ENCODE data around the gene EIF4G2. TPM values are rescaled to one million over a fixed set of nuclear protein-coding genes. Genes with fewer than 3 reads are reported as not detected.
A peak's percentile ranks its signal among the peaks of the same experiment; 100 is the strongest.
"Not testable (repeated sequence)": the region's sequence is repeated elsewhere in the genome, so short reads cannot be mapped to it uniquely, and the experiment has no call there.

The EIF4G2 gene
- total and polyA plus RNA-seq, 10 of the 15 experiments (the other 5 are each of a cell fraction or from before 2014, with no cell fraction given): 210 to 1,104 (median 713) TPM

- no peaks in the 10 kb centered on the region for H4K20me1 ChIP-seq (ENCODE audit: control insufficient read depth, insufficient read depth)
- H3K9me3 ChIP-seq (replicated peaks; ENCODE audit: control insufficient read depth, insufficient read depth, low read length): no peaks in the 10 kb centered on the region
- H3K36me3 ChIP-seq (ENCODE audit: control insufficient read depth in 2 of 2, insufficient read depth in 2 of 2, low read length in 1 of 2): no peaks in the 10 kb centered on the region
- 100% methylated on average over 2 of the region's 2 CpGs for WGBS (ENCODE audit: insufficient coverage, insufficient replicate concordance, low lambda C conversion rate, missing lambda C conversion rate)
- no TSS peak for BruUV-seq (replicated peaks)
- SMC1A ChIA-PET (ENCODE audit: uncharacterized antibody, unreplicated experiment): interaction anchor here (0.9 kb wide), 1 partner anchor 14 kb away, joined by 3 read pairs; the partner anchor contains the start of gene EIF4G2
- DNase-seq (ENCODE audit: low read depth, low spot score) (peak; percentile 15), ATAC-seq (peak; percentile 75), FAIRE-seq (no peak)
- no peaks in the 10 kb centered on the region for H3K79me2 ChIP-seq (ENCODE audit: control insufficient read depth, insufficient read depth, low read length)
- POLR2A ChIA-PET: no interaction called here
- no peaks in the 10 kb centered on the region for H3K27me3 ChIP-seq (replicated peaks in 1 of 2; ENCODE audit: control insufficient read depth in 2 of 2, insufficient read depth in 2 of 2, low read length in 1 of 2)
- no peak overlapping the region for H3K9ac ChIP-seq (ENCODE audit: control insufficient read depth, insufficient read depth, low read length)
- CTCF ChIA-PET: interaction anchor here (0.7 kb wide), 1 partner anchor 35 kb away, joined by 3 read pairs; no protein-coding TSS in a partner anchor
- H3K4me1 ChIP-seq (ENCODE audit: control insufficient read depth, insufficient read depth, low read length): peaks cover 8% of the 10 kb centered on the region; the same call in 1 of the 2 replicates
- intact Hi-C loops (cut with micrococcal nuclease; ENCODE audit: unreplicated experiment): loop anchor here (5.0 kb wide), 1 partner anchor 34 kb away; the partner anchor contains the start of gene ZBED5
- H2AFZ ChIP-seq (ENCODE audit: control insufficient read depth, low read depth, low read length): peak overlapping the region; percentile 53
- peak overlapping the region; percentile 7 for H3K4me3 ChIP-seq
- TF ChIP-seq RFX5 (IDR thresholded peaks at IDR 0.05; ENCODE audit: low read depth, low read length) (peak; percentile 83), YY1 (IDR thresholded peaks at IDR 0.05; ENCODE audit: low read depth, low read length) (0 out of 2 replicates have a peak, but pooled peaks have one; percentile 11), IRF4 (IDR thresholded peaks at IDR 0.05; ENCODE audit: low read depth, low read length) (no peak), KDM1A (IDR thresholded peaks at IDR 0.05; ENCODE audit: borderline replicate concordance) (no peak)
- in situ Hi-C loops (cut with MboI): no loop called here
- RAD21 ChIA-PET (ENCODE audit: unreplicated experiment): no interaction called here
- peak overlapping the region; percentile 61 for H3K4me2 ChIP-seq (ENCODE audit: control insufficient read depth, insufficient read depth)
- H3K27ac ChIP-seq (ENCODE audit: control insufficient read depth, insufficient read depth): 0 out of 2 replicates have a peak overlapping the region, but pooled peaks have one; percentile 45
Measured at GRCh38 chr11:10823152-10823579, 14.4 kb upstream of the EIF4G2 start.

- H3K27ac ChIP-seq (ENCODE audit: control insufficient read depth, insufficient read depth); in situ Hi-C loops (cut with MboI); H3K4me1 ChIP-seq (ENCODE audit: control insufficient read depth, insufficient read depth, low read length); POLR2A ChIA-PET; H3K79me2 ChIP-seq (ENCODE audit: control insufficient read depth, insufficient read depth, low read length); H3K4me2 ChIP-seq (ENCODE audit: control insufficient read depth, insufficient read depth); CTCF ChIA-PET; H3K9ac ChIP-seq (ENCODE audit: control insufficient read depth, insufficient read depth, low read length); H4K20me1 ChIP-seq (ENCODE audit: control insufficient read depth, insufficient read depth); H3K9me3 ChIP-seq (replicated peaks; ENCODE audit: control insufficient read depth, insufficient read depth, low read length); FAIRE-seq; H3K27me3 ChIP-seq (replicated peaks in 1 of 2; ENCODE audit: control insufficient read depth in 2 of 2, insufficient read depth in 2 of 2, low read length in 1 of 2); ATAC-seq; H3K36me3 ChIP-seq (ENCODE audit: control insufficient read depth in 2 of 2, insufficient read depth in 2 of 2, low read length in 1 of 2); BruUV-seq (replicated peaks); RAD21 ChIA-PET (ENCODE audit: unreplicated experiment); H3K4me3 ChIP-seq; SMC1A ChIA-PET (ENCODE audit: uncharacterized antibody, unreplicated experiment); H2AFZ ChIP-seq (ENCODE audit: control insufficient read depth, low read depth, low read length); DNase-seq (ENCODE audit: low read depth, low spot score): not testable (repeated sequence)
- intact Hi-C loops (cut with micrococcal nuclease; ENCODE audit: unreplicated experiment): loop anchor here (5.0 kb wide), 1 partner anchor 35 kb away; the partner anchor contains the start of gene ZBED5
- 100% methylated on average over 3 of the region's 3 CpGs for WGBS (ENCODE audit: insufficient coverage, insufficient replicate concordance, low lambda C conversion rate, missing lambda C conversion rate)
Measured at GRCh38 chr11:10822491-10822890, 13.8 kb upstream of the EIF4G2 start.

All from GM12878 (cell line).